CD14-positive monocyte (primary cell): Measurements from ENCODE around the gene DLGAP1. TPM values are rescaled to one million over a fixed set of nuclear protein-coding genes. Genes with fewer than 3 reads are reported as not detected.
A peak's percentile ranks its signal among the peaks of the same experiment; 100 is the strongest.

Source experiments
- DNase-seq, 3 donors: peaks; one replicate each; pipeline ENCODE4 v3.0.0-alpha.2; 2011 to 2022
- H2AFZ ChIP-seq: 2 replicates; pipeline ENCODE4 v1.6.0; 2012; ENCODE audit warnings: mild to moderate bottlenecking, low read depth, low read length, inconsistent platforms; ENCODE audit not compliant: insufficient read depth, poor library complexity, severe bottlenecking
- H3K27ac ChIP-seq, 2 donors: 1 replicate in 1 of 2; 2 replicates in 1 of 2; pipeline ENCODE4 v1.5.1; 2012 to 2013; ENCODE audit warnings: low read length in 2 of 2, control low read depth in 1 of 2, inconsistent platforms in 1 of 2, low read depth in 1 of 2, mild to moderate bottlenecking in 1 of 2
- H3K27me3 ChIP-seq, 2 donors: one replicate each; pipeline versions ENCODE4 v1.6.0 to v1.6.1; 2011 to 2013; ENCODE audit warnings: low read length in 2 of 2; ENCODE audit not compliant: control insufficient read depth in 2 of 2, insufficient read depth in 2 of 2
- H3K36me3 ChIP-seq, 2 donors: replicated peaks in 1 of 2; 1 replicate in 1 of 2; 2 replicates in 1 of 2; pipeline versions ENCODE4 v1.5.1 to v1.6.1; 2012 to 2013; ENCODE audit warnings: low read length in 2 of 2, control low read depth in 1 of 2, inconsistent platforms in 1 of 2, mild to moderate bottlenecking in 1 of 2; ENCODE audit not compliant: insufficient read depth in 2 of 2, control insufficient read depth in 1 of 2
- H3K4me1 ChIP-seq, 2 donors: 1 replicate in 1 of 2; 2 replicates in 1 of 2; pipeline versions ENCODE4 v1.5.1 to v1.6.1; 2012 to 2013; ENCODE audit warnings: low read length in 2 of 2, control low read depth in 1 of 2, inconsistent platforms in 1 of 2, mild to moderate bottlenecking in 1 of 2, moderate library complexity in 1 of 2; ENCODE audit not compliant: insufficient read depth in 2 of 2, control insufficient read depth in 1 of 2
- H3K4me2 ChIP-seq: replicated peaks from 2 replicates; pipeline ENCODE3; 2012; ENCODE audit warnings: low read length, moderate library complexity, mild to moderate bottlenecking; ENCODE audit not compliant: poor library complexity, severe bottlenecking; ENCODE audit errors: extremely low read depth
- H3K4me3 ChIP-seq, 3 experiments: fragments of 200-600 bp in 1 of 3; sonication (generic) in 1 of 3; replicated peaks in 1 of 3; 1 replicate in 2 of 3; 2 replicates in 1 of 3; pipeline ENCODE4 v1.5.1; 2011 to 2013; ENCODE audit warnings: low read length in 3 of 3, mild to moderate bottlenecking in 3 of 3, control low read depth in 2 of 3, low read depth in 2 of 3, inconsistent platforms in 1 of 3, moderate library complexity in 1 of 3
- H3K79me2 ChIP-seq: 2 replicates; pipeline ENCODE4 v1.6.0; 2012; ENCODE audit warnings: mild to moderate bottlenecking, control low read depth, inconsistent platforms, low read length, moderate library complexity; ENCODE audit not compliant: insufficient read depth
- H3K9ac ChIP-seq: 2 replicates; pipeline ENCODE4 v1.6.0; 2017; ENCODE audit warnings: low read length, mild to moderate bottlenecking; ENCODE audit not compliant: insufficient read depth, poor library complexity, severe bottlenecking
- H3K9me3 ChIP-seq, 2 donors: replicated peaks in 1 of 2; 1 replicate in 1 of 2; 2 replicates in 1 of 2; pipeline versions ENCODE4 v1.5.1 to v1.6.1; 2012 to 2013; ENCODE audit warnings: low read length in 2 of 2, control low read depth in 1 of 2; ENCODE audit not compliant: control insufficient read depth in 1 of 2, insufficient read depth in 1 of 2
- H4K20me1 ChIP-seq: 2 replicates; pipeline ENCODE4 v1.6.0; 2012; ENCODE audit warnings: mild to moderate bottlenecking, low read length, control low read depth, moderate library complexity; ENCODE audit not compliant: insufficient read depth
- H3K27ac Mint-ChIP-seq, 7 donors: one replicate each; pipeline ENCODE4 v1.8.0; 2020; ENCODE audit warnings: mild to moderate bottlenecking in 7 of 7, mixed read lengths in 7 of 7, moderate library complexity in 6 of 7, inconsistent platforms in 2 of 7
- H3K27me3 Mint-ChIP-seq, 3 donors: one replicate each; pipeline ENCODE4 v1.8.0; 2021 to 2022; ENCODE audit warnings: low read depth in 3 of 3, mild to moderate bottlenecking in 3 of 3, mixed read lengths in 3 of 3, moderate library complexity in 3 of 3, inconsistent platforms in 1 of 3
- H3K36me3 Mint-ChIP-seq, 2 donors: one replicate each; pipeline ENCODE4 v1.8.0; 2020; ENCODE audit warnings: mixed read lengths in 2 of 2, inconsistent platforms in 1 of 2, mild to moderate bottlenecking in 1 of 2
- H3K4me1 Mint-ChIP-seq: one replicate; pipeline ENCODE4 v1.8.0; 2020; ENCODE audit warnings: mild to moderate bottlenecking, mixed read lengths
- H3K4me3 Mint-ChIP-seq, 2 donors: one replicate each; pipeline ENCODE4 v1.8.0; 2020; ENCODE audit warnings: mild to moderate bottlenecking in 2 of 2, mixed read lengths in 2 of 2, moderate library complexity in 1 of 2
- H3K9me3 Mint-ChIP-seq, 7 donors: one replicate each; pipeline ENCODE4 v1.8.0; 2020 to 2022; ENCODE audit warnings: mixed read lengths in 7 of 7, mild to moderate bottlenecking in 6 of 7, moderate library complexity in 6 of 7, inconsistent platforms in 2 of 7
- CTCF ChIP-seq: fragments of 200-600 bp; IDR thresholded peaks from one replicate; pipeline ENCODE4 v1.8.0; 2022; ENCODE audit warnings: antibody characterized with exemption, mild to moderate bottlenecking
- WGBS: methylation state at CpG from one replicate; pipeline ENCODE4 v1.1.5; 2013; ENCODE audit warnings: missing lambda C conversion rate; ENCODE audit not compliant: insufficient coverage; 5-methylcytosine and 5-hydroxymethylcytosine counted together
- intact Hi-C, 2 donors: fragments of 100-400 bp; cut with micrococcal nuclease; formaldehyde crosslinking; loops; one replicate each; pipeline versions ENCODE4 v1.15.0 to v1.15.1; 2023
- polyA plus RNA-seq, 3 donors: library from polyadenylated mRNA; depleted of rRNA in 1 of 3; unstranded in 2 of 3; stranded (reverse) in 1 of 3; fragments of 300-500 nt in 2 of 3; fragments of >200 nt in 1 of 3; fragmentation: Illumina TruSeq in 2 of 3; gene quantifications; 1 replicate in 2 of 3; 2 replicates in 1 of 3; pipeline ENCODE4 v1.2.3, GENCODE V29; 2012 to 2021

The DLGAP1 gene
- polyA plus RNA-seq, 3 donors, result 0.09 to 0.42 TPM; not detected in 1

GRCh38 chr18:3450012-3450798, 1004.9 kb downstream of the DLGAP1 start, which contains the start of gene TGIF1:
TSS of gene TGIF1 (plus strand) at chr18:3450172. CDS start at chr18:3450490, 318 bp downstream.
- intact Hi-C loops, result loop anchor here (5.0 to 10.0 kb wide), 5 partner anchors 165 to 795 kb away; partner anchors contain the start of genes EMILIN2 (in 1 of the 2) and SMCHD1 (in 1 of the 2)
- Histone ChIP-seq H2AFZ (peak within 1 kb of the TSS; percentile 48), H3K79me2 (peaks cover 40% of the 10 kb centered on the region), H3K27ac (peak within 1 kb of the TSS; percentile 99), H3K4me2 (peak within 1 kb of the TSS; percentile 96), H3K27me3 (no peaks in the 10 kb centered on the region), H3K9ac (peak within 1 kb of the TSS; percentile 98), H3K4me1 (peaks cover 55 to 67% of the 10 kb centered on the region in 2 donors), H3K9me3 (no peaks in the 10 kb centered on the region), H3K4me3 (peak within 1 kb of the TSS; percentile 73 to 86 (median 77)), H3K36me3 (no peaks in the 10 kb centered on the region), H4K20me1 (peaks cover 8% of the 10 kb centered on the region)
- H3K27ac Mint-ChIP-seq, result peak within 1 kb of the TSS; percentile 100
- H3K4me1 Mint-ChIP-seq, result peaks cover 39% of the 10 kb centered on the region
- TF ChIP-seq CTCF, result no peak
- H3K4me3 Mint-ChIP-seq, result peak within 1 kb of the TSS; percentile 93 to 94
- peaks cover 0 to 4% (median 1%) of the 10 kb centered on the region in 3 donors for H3K27me3 Mint-ChIP-seq
- WGBS, result under 1% methylated on average over 49 of the region's 71 CpGs
- peaks cover 0 to 3% (median 0%) of the 10 kb centered on the region in 7 donors for H3K9me3 Mint-ChIP-seq
- H3K36me3 Mint-ChIP-seq, result no peaks in the 10 kb centered on the region
- peak in 2 of 3 donors; percentile 50 to 51 for DNase-seq

DNA sequence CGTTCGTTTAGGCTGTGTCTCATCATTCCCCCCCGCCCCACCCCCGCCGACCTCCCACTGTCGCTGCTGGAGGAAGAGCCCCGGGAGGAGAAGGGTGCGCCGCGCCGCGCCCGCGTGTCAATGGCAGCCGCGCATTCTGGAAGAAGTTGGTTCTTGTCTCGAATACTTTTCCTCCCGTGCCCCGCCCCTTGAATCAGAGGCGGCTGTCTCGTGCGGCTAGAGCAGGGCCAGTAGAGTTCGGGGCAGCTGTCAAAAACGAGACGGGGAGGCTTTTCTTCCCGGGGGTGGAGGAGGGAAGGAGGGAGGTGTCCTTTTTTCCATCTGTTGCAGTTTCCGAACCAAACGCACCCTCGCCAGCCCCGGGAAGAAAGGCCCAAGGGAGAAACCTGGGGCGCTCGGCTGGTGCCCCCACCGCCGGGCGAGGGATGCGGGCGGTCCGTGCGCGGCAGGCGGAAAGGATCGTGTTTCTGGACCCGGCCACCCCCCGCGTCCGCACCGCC, 1005.5 kb downstream of the DLGAP1 start:
- no peak for DNase-seq
- Histone ChIP-seq H2AFZ (no peak overlapping the region), H3K4me1 (peaks cover 58 to 67% of the 10 kb centered on the region in 2 donors), H3K79me2 (peaks cover 35% of the 10 kb centered on the region), H3K9me3 (no peaks in the 10 kb centered on the region), H3K4me3 (peak overlapping the region; percentile 73 to 86 (median 77)), H3K9ac (peak overlapping the region; percentile 98), H3K27me3 (no peaks in the 10 kb centered on the region), H4K20me1 (peaks cover 3% of the 10 kb centered on the region), H3K4me2 (peak overlapping the region; percentile 79), H3K27ac (peak overlapping the region; percentile 99), H3K36me3 (no peaks in the 10 kb centered on the region)
- peaks cover 0 to 3% (median 0%) of the 10 kb centered on the region in 7 donors for H3K9me3 Mint-ChIP-seq
- WGBS, result 0% methylated on average over 27 of the region's 47 CpGs
- no peak for TF ChIP-seq CTCF
- peaks cover 0 to 4% (median 3%) of the 10 kb centered on the region in 3 donors for H3K27me3 Mint-ChIP-seq
- intact Hi-C loops, result loop anchor here (2.0 to 10.0 kb wide), 12 partner anchors 145 to 795 kb away; partner anchors contain the start of genes EMILIN2 (in 2 of the 2), SMCHD1 (in 2 of the 2) and MYL12B (in 1 of the 2)
- H3K27ac Mint-ChIP-seq, result peak overlapping the region; percentile 100
- peaks cover 39% of the 10 kb centered on the region for H3K4me1 Mint-ChIP-seq
- H3K36me3 Mint-ChIP-seq, result no peaks in the 10 kb centered on the region
- H3K4me3 Mint-ChIP-seq, result peak overlapping the region; percentile 90 to 94
